Sigmoid colon (tissue), 7 donors: ENCODE data around the gene BSG. TPM values are rescaled to one million over a fixed set of nuclear protein-coding genes. Genes with fewer than 3 reads are reported as not detected.

Source experiments
- DNase-seq: peaks from one replicate; pipeline ENCODE4 v3.0.0-alpha.2; 2019
- H3K27ac ChIP-seq, 4 donors: fragments of 200-600 bp; sonication (generic); one replicate each; pipeline ENCODE4 v1.5.1; 2016 to 2019; ENCODE audit warnings: mild to moderate bottlenecking in 1 of 4
- H3K27me3 ChIP-seq, 3 donors: fragments of 200-600 bp; sonication (generic); one replicate each; pipeline ENCODE4 v1.5.1; 2019; ENCODE audit warnings: mild to moderate bottlenecking in 1 of 3
- H3K36me3 ChIP-seq, 4 donors: fragments of 200-600 bp; sonication (generic); one replicate each; pipeline ENCODE4 v1.5.1; 2016 to 2019
- H3K4me1 ChIP-seq, 4 donors: fragments of 200-600 bp; sonication (generic); one replicate each; pipeline ENCODE4 v1.5.1; 2017 to 2019
- H3K4me3 ChIP-seq, 4 donors: fragments of 200-600 bp; sonication (generic); one replicate each; pipeline ENCODE4 v1.5.1; 2017 to 2019; ENCODE audit warnings: mild to moderate bottlenecking in 2 of 4, moderate library complexity in 1 of 4
- H3K9me3 ChIP-seq, 4 donors: fragments of 200-600 bp in 3 of 4; sonication (generic) in 3 of 4; one replicate each; pipeline versions ENCODE4 v1.5.1 to v1.6.1; 2013 to 2019
- EP300 ChIP-seq, 4 donors: sonication (generic); formaldehyde crosslinking; IDR thresholded peaks; one replicate each; pipeline ENCODE4 v1.6.1; 2017; ENCODE audit warnings: antibody characterized with exemption in 4 of 4
- POLR2A ChIP-seq, 2 donors: fragments of 450-650 bp; IDR thresholded peaks; one replicate each; pipeline ENCODE4 v1.6.1; 2016; ENCODE audit warnings: antibody characterized with exemption in 2 of 2, mild to moderate bottlenecking in 2 of 2, moderate library complexity in 2 of 2
- POLR2AphosphoS5 ChIP-seq, 4 donors: sonication (generic); formaldehyde crosslinking; IDR thresholded peaks; one replicate each; pipeline ENCODE4 v1.6.1; 2017; ENCODE audit warnings: antibody characterized with exemption in 4 of 4
- WGBS, 2 donors: extraction: QIAGEN DNeasy Blood & Tissue Kit; methylation state at CpG; one replicate each; pipeline ENCODE4 v1.1.7; 2013; 5-methylcytosine and 5-hydroxymethylcytosine counted together
- intact Hi-C: fragments of 100-400 bp; cut with DNase I; formaldehyde crosslinking; loops from one replicate; pipeline ENCODE4 v1.15.1; 2023
- polyA plus RNA-seq, 3 donors: library from polyadenylated mRNA; stranded (reverse); fragments of 200-250 nt; gene quantifications; one replicate each; pipeline ENCODE4 v1.2.3, GENCODE V29; 2013
- total RNA-seq, 4 donors: library from RNA; depleted of rRNA; stranded (reverse); fragments of >200 nt; gene quantifications; one replicate each; pipeline ENCODE4 v1.1.0, GENCODE V29; 2016
- TF ChIP-seq, protein P1 (sequence below), 4 experiments: fragments of 450-650 bp in 3 of 4; fragments of 200-600 bp in 1 of 4; IDR thresholded peaks; one replicate each; pipeline ENCODE4 v1.5.1; 2016 to 2019; ENCODE audit warnings: antibody characterized with exemption in 4 of 4, mild to moderate bottlenecking in 3 of 4, moderate library complexity in 2 of 4
- donor health status: healthy with polysubstance abuse.
- donor health status: Bipolar disorder and iron deficiency.
- donor health status: healthy.

BSG gene
- total and polyA plus RNA-seq, 7 donors, result 218 to 715 (median 475) TPM

DNA sequence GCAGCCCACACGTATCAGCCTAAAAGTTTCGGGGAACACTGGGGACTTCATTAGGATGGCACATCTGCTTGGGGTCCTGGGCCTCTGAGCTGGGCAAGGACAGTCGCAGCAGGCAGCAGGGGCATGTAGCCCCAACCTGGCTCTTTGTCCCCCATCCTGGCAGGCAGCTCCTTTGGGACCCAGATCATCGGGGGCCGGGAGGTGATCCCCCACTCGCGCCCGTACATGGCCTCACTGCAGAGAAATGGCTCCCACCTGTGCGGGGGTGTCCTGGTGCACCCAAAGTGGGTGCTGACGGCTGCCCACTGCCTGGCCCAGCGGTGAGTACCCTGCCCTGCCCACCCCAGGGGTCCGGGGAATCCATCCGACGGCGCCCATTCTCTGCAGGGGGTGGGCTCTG lies 25.3 kb upstream of the BSG start:
- intact Hi-C loops, result no loop called here
- H3K9me3 ChIP-seq, result no peaks in the 10 kb centered on the region
- WGBS, 2 donors, result 90 to 93% methylated on average over 15 of the region's 15 CpGs

DNA sequence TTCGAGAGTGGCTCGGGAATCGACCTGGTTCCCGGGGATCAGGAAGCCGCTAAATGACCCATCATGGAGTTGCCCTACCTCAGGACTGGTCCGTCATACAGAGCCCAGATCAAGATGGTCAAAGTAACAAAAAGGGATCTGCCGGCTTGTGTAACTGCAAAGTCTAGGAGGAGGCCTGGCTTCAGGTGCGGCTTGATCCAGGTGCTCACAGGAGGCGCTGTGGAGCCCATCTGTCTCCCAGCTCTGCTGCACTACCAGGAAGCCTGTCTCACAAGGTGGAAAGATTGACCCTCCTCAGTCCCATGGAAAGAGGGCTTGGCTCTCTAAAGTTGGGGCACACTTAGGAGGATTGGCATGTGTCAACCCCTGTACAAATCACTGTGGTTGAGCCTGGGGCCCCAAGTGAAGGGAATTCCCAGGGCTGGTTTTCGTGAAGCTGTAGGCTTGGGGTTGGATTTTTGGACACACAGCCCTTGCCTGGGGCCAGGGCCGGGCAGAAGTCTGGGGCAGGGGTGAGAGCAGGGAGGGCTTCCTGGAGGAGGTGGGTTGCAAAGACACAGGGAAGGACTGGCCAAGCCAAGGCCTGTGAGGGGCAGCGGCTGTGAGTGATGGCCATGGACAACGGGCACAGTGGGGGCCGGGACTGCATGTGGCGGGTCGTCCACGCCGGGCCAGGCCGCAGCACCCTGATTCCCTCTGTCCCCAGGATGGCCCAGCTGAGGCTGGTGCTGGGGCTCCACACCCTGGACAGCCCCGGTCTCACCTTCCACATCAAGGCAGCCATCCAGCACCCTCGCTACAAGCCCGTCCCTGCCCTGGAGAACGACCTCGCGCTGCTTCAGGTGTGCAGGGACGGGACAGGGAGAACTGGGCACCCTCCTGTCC lies 24.3 kb upstream of the BSG start:
- Histone ChIP-seq H3K27ac (no peak overlapping the region), H3K27me3 (peaks cover 0 to 9% (median 0%) of the 10 kb centered on the region in 3 donors), H3K4me3 (no peak overlapping the region), H3K9me3 (no peaks in the 10 kb centered on the region), H3K4me1 (peaks cover 0 to 13% (median 12%) of the 10 kb centered on the region in 4 donors), H3K36me3 (peaks cover 0 to under 1% (median 0%) of the 10 kb centered on the region in 4 donors)
- WGBS, 2 donors, result 74 to 86% methylated on average over 26 of the region's 26 CpGs
- intact Hi-C loops, result no loop called here
- TF ChIP-seq POLR2A (IDR thresholded peaks at IDR 0.05) (no peak), EP300 (IDR thresholded peaks at IDR 0.05) (no peak)
- TF ChIP-seq, protein P1, sequence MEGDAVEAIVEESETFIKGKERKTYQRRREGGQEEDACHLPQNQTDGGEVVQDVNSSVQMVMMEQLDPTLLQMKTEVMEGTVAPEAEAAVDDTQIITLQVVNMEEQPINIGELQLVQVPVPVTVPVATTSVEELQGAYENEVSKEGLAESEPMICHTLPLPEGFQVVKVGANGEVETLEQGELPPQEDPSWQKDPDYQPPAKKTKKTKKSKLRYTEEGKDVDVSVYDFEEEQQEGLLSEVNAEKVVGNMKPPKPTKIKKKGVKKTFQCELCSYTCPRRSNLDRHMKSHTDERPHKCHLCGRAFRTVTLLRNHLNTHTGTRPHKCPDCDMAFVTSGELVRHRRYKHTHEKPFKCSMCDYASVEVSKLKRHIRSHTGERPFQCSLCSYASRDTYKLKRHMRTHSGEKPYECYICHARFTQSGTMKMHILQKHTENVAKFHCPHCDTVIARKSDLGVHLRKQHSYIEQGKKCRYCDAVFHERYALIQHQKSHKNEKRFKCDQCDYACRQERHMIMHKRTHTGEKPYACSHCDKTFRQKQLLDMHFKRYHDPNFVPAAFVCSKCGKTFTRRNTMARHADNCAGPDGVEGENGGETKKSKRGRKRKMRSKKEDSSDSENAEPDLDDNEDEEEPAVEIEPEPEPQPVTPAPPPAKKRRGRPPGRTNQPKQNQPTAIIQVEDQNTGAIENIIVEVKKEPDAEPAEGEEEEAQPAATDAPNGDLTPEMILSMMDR (IDR thresholded peaks at IDR 0.05), result no peak
- no peak for DNase-seq

More for the DNA sequence above, 25.3 kb upstream of the BSG start:
- Histone ChIP-seq H3K4me3 (no peak overlapping the region), H3K27ac (no peak overlapping the region), H3K27me3 (peaks cover 0 to 9% (median 0%) of the 10 kb centered on the region in 3 donors), H3K36me3 (peaks cover 5 to 10% (median 8%) of the 10 kb centered on the region in 4 donors), H3K4me1 (peaks cover 0 to 13% (median 12%) of the 10 kb centered on the region in 4 donors)
- no peak for DNase-seq
- TF ChIP-seq, protein P1 (IDR thresholded peaks at IDR 0.05), result no peak
- no peak for TF ChIP-seq EP300 (IDR thresholded peaks at IDR 0.05)
- no peak for TF ChIP-seq POLR2AphosphoS5 (IDR thresholded peaks at IDR 0.05)
- no peak for TF ChIP-seq POLR2A (IDR thresholded peaks at IDR 0.05)

DNA sequence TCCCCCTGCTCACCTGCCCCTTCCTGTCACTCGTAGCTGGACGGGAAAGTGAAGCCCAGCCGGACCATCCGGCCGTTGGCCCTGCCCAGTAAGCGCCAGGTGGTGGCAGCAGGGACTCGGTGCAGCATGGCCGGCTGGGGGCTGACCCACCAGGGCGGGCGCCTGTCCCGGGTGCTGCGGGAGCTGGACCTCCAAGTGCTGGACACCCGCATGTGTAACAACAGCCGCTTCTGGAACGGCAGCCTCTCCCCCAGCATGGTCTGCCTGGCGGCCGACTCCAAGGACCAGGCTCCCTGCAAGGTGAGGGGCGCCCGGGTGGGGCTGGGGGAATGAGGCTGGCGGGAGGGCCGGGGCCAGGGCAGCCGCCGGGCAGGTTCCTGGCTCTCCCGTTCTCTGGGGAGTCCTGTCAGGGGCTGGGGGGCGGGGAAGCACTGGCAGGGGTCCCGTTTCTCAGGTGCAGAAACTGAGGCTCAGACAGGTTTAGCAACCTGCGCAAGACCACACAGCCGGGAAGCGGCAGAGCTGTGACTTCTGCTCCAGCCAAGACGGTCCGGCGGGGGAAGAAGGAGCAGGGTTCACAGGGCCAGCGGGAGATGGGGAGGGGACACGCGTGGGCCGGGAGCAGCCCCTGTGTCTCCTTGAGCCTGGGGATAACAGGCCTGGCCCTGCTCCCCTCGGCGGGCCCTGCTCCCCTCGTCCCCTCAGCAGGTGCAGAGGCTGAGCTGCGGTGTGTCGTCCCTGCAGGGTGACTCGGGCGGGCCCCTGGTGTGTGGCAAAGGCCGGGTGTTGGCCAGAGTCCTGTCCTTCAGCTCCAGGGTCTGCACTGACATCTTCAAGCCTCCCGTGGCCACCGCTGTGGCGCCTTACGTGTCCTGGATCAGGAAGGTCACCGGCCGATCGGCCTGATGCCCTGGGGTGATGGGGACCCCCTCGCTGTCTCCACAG lies 23.2 kb upstream of the BSG start:
- no peak overlapping the region for H3K27ac ChIP-seq
- H3K4me3 ChIP-seq, result no peak overlapping the region
- H3K36me3 ChIP-seq, result no peaks in the 10 kb centered on the region
- WGBS, 2 donors, result 45 to 76% methylated on average over 52 of the region's 52 CpGs
- H3K4me1 ChIP-seq, result peaks cover 0 to 9% (median 7%) of the 10 kb centered on the region in 4 donors
- no peaks in the 10 kb centered on the region for H3K9me3 ChIP-seq
- peaks cover 0 to 9% (median 0%) of the 10 kb centered on the region in 3 donors for H3K27me3 ChIP-seq
- no peak for DNase-seq
- intact Hi-C loops, result no loop called here
- TF ChIP-seq POLR2A (IDR thresholded peaks at IDR 0.05), result no peak
- no peak for TF ChIP-seq POLR2AphosphoS5 (IDR thresholded peaks at IDR 0.05)
- TF ChIP-seq, protein P1 (IDR thresholded peaks at IDR 0.05), result no peak
- no peak for TF ChIP-seq EP300 (IDR thresholded peaks at IDR 0.05)

DNA sequence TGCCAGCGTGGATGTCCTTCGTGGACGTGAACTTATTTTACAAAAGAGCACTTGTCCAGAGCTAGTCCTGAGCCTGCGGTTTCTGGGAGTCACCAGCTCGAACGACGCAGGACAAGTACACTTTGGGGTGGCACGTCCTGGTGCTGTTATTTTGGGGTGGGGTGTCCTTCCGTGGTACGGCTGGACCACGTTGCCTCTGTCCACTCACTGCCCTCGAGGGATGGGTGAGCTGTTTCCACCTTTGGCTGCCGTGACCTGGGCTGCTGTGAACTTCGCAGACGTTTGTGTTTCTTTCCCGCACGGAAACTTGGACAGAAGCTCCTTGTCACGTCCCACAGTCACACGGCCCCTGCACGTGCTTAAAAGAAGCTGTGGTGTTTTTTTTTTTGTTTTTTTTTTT lies 17.6 kb upstream of the BSG start:
- no peaks in the 10 kb centered on the region for H3K36me3 ChIP-seq
- peaks cover 0 to 21% (median 18%) of the 10 kb centered on the region in 4 donors for H3K4me1 ChIP-seq
- no peak overlapping the region for H3K27ac ChIP-seq
- intact Hi-C loops, result no loop called here
- no peak for DNase-seq
- no peak for TF ChIP-seq EP300 (IDR thresholded peaks at IDR 0.05)
- TF ChIP-seq, protein P1 (IDR thresholded peaks at IDR 0.05), result no peak
- no peak for TF ChIP-seq POLR2AphosphoS5 (IDR thresholded peaks at IDR 0.05)
- no peak for TF ChIP-seq POLR2A (IDR thresholded peaks at IDR 0.05)
- H3K4me3 ChIP-seq, result no peak overlapping the region
- no peaks in the 10 kb centered on the region for H3K9me3 ChIP-seq
- 62 to 84% methylated on average over 20 of the region's 20 CpGs for WGBS, 2 donors
- peaks cover 0 to 5% (median 0%) of the 10 kb centered on the region in 3 donors for H3K27me3 ChIP-seq
